HG02678 (cell line): Measurements from ENCODE around the gene CCDC33.

Experiments
- ATAC-seq: cut with Tn5 transposase; IDR thresholded peaks from one replicate; pipeline ENCODE4 v1.9.1; 2021; ENCODE audit warnings: mild to moderate bottlenecking, moderate library complexity; ENCODE audit not compliant: unreplicated experiment

Gene CCDC33

GRCh38 chr15:74377831-74378766, 142.0 kb downstream of the CCDC33 start:
- ATAC-seq, result no peak

DNA sequence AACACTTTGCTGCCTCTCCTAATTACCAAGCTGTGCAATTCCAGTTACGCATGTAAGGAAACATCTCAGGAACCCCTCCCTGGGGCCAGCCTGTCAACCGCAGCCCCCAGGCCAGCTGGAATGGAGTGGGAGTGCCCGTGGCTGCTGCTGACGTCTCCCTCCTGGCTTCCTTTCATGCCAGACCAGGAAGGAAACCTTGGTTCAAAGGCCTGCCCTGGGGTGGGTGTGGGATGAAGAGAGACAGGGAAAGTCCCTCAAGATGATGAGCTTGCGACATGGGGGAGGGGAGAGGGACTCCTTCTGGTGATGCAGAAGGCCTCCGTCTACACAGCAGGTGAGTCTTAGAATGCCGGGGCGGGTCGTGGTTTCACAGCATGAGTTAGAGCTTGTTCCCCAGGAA, 142.7 kb downstream of the CCDC33 start:
- ATAC-seq, result no peak

- ATAC-seq, result no peak
These were observed 144.4 kb downstream of the CCDC33 start for GRCh38 chr15:74380361-74381189.

- no peak for ATAC-seq
These were observed 145.0 kb downstream of the CCDC33 start for GRCh38 chr15:74381190-74381453.

DNA sequence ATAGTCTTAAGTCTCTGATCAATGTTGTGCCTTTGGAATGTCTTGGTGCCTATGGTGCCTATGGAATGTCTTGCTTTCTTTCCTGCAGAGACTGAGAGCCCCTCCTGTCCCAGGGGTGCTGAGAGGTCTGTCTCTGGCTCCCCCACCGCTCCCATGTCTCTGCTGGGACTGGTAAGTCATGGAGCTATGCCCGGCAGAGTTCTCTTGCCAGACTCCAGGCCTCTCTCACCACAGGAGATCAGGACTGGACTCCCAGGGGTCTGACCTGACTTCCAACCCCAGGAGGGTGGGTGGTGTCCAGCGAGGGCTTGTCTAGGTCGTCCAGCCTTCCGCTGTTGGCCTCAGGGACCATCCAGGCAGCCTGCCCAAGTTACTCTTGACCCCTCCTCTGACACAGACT, 145.4 kb downstream of the CCDC33 start:
- no peak for ATAC-seq

GRCh38 chr15:74382004-74382816, 146.1 kb downstream of the CCDC33 start:
- peak; percentile 32 for ATAC-seq

GRCh38 chr15:74383286-74383685, 147.2 kb downstream of the CCDC33 start:
- ATAC-seq, result no peak

DNA sequence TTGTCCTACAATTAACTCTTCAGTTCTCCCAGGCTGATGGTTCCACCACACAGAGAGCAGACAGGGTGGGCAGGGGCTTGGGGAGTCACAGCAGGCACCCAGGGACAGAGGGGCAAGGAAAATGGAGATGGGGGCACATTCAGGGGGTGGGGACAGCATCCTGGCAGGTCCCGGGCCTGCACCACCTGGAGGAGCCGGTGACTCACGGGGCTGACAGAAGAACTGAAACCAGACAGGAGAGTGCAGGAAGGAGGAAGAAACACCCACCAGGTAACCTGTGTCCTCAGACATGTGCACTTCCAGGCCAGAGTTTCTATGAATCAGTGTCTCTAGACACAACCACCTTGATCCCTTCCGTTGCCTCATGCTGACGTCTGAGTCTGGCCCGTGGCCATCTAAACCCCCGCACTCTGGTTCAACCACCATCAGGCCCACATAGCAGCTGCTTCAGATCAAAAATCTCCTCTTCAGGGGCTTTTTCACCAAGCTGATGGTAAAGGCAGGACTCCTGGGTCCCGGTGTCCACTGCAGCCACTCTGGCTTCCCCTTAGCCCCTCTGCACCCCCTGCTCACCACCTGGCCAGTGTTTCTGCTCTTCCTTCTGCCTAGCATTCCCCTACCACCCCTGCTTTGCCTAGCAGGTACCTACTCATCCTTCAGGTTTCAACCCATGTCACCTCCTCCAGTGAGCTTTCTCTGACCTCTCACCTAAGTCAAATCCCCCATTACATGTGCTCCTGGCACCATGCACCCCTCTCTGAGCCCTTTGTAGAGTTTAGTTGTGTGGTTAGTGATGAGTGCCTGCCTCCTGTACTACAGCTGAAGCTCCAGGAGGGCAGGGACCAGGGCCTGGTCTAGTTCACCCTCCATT, 147.8 kb downstream of the CCDC33 start:
- ATAC-seq, result peak; percentile 53

GRCh38 chr15:74384566-74384880, 148.4 kb downstream of the CCDC33 start:
- no peak for ATAC-seq

DNA sequence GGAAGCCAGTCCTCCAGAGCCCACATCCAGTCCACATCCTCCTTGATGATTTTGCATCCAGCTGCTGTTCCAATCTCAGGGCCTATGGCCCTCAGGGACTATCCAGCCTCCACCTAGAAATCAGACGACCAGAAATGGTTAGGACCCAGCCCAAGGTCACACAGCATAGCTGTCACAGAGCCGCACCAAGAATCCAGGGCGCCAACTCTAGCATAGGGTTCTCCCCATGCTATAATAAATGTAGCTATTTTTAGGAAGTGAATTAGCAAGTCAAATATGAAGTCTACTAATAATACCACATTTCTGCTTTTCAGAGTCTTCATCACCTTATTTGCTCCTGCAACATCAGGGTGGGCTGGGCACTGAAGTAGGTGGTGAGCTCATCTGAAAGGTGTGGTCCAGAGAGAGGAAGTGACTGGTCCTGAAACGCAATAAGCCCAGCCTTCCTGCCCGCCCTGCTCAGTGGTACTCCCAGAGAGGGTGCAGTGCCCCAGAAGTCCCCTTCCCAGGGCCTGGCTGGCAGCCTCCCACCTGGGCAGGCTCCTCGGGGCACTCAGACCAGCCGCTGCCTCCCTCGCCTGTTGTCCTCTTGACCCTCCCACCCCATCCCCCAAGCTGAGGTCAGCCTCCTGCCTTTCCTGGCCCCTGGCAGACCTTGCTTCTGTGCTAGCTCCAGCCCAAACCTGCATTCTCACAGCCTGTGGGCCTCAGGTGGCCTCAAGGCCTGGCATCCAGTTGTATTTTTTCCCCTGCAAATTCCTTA, 148.9 kb downstream of the CCDC33 start:
- ATAC-seq, result peak; percentile 65

DNA sequence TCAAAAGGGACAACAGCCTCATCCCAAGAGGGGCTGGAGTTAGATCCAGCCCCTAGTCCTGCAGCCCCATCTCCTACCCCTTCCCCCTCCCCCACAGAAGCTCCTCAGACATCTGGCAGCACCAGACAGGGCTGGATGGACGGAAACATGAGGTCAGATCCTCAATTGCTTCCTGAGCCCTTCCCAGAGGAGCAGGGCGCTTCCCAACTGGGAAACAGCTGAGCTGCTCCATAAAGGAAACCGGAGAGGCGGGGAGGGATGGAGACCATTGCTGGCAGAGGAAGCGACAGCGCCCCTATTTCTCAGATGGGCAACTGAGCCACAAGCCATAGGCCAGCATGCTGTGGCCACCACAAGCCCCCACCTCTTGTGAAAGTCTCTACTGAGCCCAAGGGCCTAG, 149.6 kb downstream of the CCDC33 start:
- ATAC-seq, result no peak
